Panc1 (cell line): ENCODE measurements around the gene SRGAP3.

Source experiments
- CTCF ChIP-seq: fragments of 450-650 bp; IDR thresholded peaks from 2 replicates; pipeline ENCODE4 v1.5.1; 2017; ENCODE audit warnings: mild to moderate bottlenecking
- POLR2AphosphoS5 ChIP-seq: IDR thresholded peaks from 2 replicates; pipeline ENCODE4 v1.6.1; 2012; ENCODE audit warnings: mild to moderate bottlenecking, low read depth, low read length, moderate library complexity
- REST ChIP-seq, 2 experiments: IDR thresholded peaks; 2 replicates each; pipeline ENCODE4 v1.6.1; 2011 to 2012; ENCODE audit warnings: low read depth in 2 of 2, control low read depth in 1 of 2, low read length in 1 of 2, mild to moderate bottlenecking in 1 of 2, moderate library complexity in 1 of 2; ENCODE audit not compliant: insufficient read depth in 1 of 2
- SIN3A ChIP-seq: IDR thresholded peaks from 2 replicates; pipeline ENCODE4 v1.6.1; 2012; ENCODE audit warnings: low read depth, mild to moderate bottlenecking, low read length, moderate library complexity, borderline replicate concordance; ENCODE audit not compliant: insufficient read depth
- TCF7L2 ChIP-seq: IDR thresholded peaks from 2 replicates; pipeline ENCODE4 v1.6.1; 2011; ENCODE audit warnings: mild to moderate bottlenecking, low read depth, low read length, inconsistent platforms

GRCh38 chr3:9146367-9147071 lies 102.9 kb downstream of the SRGAP3 start:
- TF ChIP-seq CTCF (no peak), REST (IDR thresholded peaks at IDR 0.05; ENCODE audit: insufficient read depth in 1 of 2, low read depth in 2 of 2, low read length in 1 of 2) (no peak), POLR2AphosphoS5 (no peak), SIN3A (no peak), TCF7L2 (no peak)
